ENCODE data around the gene LAMA2.
"Not testable (repeated sequence)": the region's sequence is repeated elsewhere in the genome, so short reads cannot be mapped to it uniquely, and the experiment has no call there.

DNA sequence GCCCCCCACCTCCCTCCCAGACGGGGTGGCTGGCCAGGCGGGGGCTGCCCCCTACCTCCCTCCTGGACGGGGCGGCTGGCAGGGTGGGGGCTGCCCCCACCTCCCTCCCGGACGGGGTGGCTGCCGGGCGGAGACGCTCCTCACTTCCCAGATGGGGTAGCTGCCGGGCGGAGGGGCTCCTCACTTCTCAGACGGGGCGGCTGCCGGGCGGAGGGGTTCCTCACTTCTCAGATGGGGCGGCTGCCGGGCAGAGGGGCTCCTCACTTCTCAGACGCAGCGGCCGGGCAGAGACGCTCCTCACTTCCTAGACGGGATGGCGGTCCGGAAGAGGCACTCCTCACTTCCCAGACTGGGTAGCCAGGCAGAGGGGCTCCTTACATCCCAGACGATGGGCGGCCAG, 205.5 kb downstream of the LAMA2 start:
- TF ChIP-seq, protein P1, sequence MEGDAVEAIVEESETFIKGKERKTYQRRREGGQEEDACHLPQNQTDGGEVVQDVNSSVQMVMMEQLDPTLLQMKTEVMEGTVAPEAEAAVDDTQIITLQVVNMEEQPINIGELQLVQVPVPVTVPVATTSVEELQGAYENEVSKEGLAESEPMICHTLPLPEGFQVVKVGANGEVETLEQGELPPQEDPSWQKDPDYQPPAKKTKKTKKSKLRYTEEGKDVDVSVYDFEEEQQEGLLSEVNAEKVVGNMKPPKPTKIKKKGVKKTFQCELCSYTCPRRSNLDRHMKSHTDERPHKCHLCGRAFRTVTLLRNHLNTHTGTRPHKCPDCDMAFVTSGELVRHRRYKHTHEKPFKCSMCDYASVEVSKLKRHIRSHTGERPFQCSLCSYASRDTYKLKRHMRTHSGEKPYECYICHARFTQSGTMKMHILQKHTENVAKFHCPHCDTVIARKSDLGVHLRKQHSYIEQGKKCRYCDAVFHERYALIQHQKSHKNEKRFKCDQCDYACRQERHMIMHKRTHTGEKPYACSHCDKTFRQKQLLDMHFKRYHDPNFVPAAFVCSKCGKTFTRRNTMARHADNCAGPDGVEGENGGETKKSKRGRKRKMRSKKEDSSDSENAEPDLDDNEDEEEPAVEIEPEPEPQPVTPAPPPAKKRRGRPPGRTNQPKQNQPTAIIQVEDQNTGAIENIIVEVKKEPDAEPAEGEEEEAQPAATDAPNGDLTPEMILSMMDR (conservative IDR thresholded peaks at IDR 0.05 in 1 of 2, IDR thresholded peaks at IDR 0.05 in 1 of 2; ENCODE audit: low read depth in 1 of 2, low read length in 2 of 2), result not testable (repeated sequence)
- TF ChIP-seq EZH2 (IDR thresholded peaks at IDR 0.05; ENCODE audit: low read length, missing control alignments), result not testable (repeated sequence)

Measured in fibroblast of lung (primary cell).